COLO829 (cell line): ENCODE measurements around the gene YTHDC2.

Experiments used
- DNase-seq: peaks from one replicate; pipeline ENCODE4 v3.0.0; 2012; ENCODE audit warnings: low spot score

YTHDC2 gene

GRCh38 chr5:113606298-113607134 is 93.0 kb downstream of the YTHDC2 start:
- DNase-seq: peak; percentile 30

GRCh38 chr5:113607361-113607760 is 93.9 kb downstream of the YTHDC2 start:
- DNase-seq: no peak

- no peak for DNase-seq
Measured at GRCh38 chr5:113608113-113608596, 94.7 kb downstream of the YTHDC2 start.

GRCh38 chr5:113612060-113612496 is 98.6 kb downstream of the YTHDC2 start:
- peak; percentile 40 for DNase-seq

- no peak for DNase-seq
Measured at GRCh38 chr5:113614191-113614590, 100.7 kb downstream of the YTHDC2 start.

GRCh38 chr5:113615708-113616107 is 102.2 kb downstream of the YTHDC2 start:
- DNase-seq: no peak

- no peak for DNase-seq
Measured at GRCh38 chr5:113617191-113617796, 103.8 kb downstream of the YTHDC2 start.

- DNase-seq: no peak
Measured at GRCh38 chr5:113632996-113633395, 119.5 kb downstream of the YTHDC2 start.

- no peak for DNase-seq
Measured at GRCh38 chr5:113634957-113635356, 121.5 kb downstream of the YTHDC2 start.

GRCh38 chr5:113641715-113642114 is 128.2 kb downstream of the YTHDC2 start:
- no peak for DNase-seq
